Stimulated activated CD4-positive, alpha-beta T cell treated with anti-CD3 and anti-CD28 coated beads, TNF-alpha, amount 100 ng/mL, for 1 hour (primary cell): ENCODE results near the gene EVX1.

Experiments
- DNase-seq, 3 donors: peaks; one replicate each; pipeline ENCODE4 v3.0.0-alpha.2; 2020; ENCODE audit warnings: low read depth in 3 of 3, low spot score in 1 of 3

EVX1 gene

DNA sequence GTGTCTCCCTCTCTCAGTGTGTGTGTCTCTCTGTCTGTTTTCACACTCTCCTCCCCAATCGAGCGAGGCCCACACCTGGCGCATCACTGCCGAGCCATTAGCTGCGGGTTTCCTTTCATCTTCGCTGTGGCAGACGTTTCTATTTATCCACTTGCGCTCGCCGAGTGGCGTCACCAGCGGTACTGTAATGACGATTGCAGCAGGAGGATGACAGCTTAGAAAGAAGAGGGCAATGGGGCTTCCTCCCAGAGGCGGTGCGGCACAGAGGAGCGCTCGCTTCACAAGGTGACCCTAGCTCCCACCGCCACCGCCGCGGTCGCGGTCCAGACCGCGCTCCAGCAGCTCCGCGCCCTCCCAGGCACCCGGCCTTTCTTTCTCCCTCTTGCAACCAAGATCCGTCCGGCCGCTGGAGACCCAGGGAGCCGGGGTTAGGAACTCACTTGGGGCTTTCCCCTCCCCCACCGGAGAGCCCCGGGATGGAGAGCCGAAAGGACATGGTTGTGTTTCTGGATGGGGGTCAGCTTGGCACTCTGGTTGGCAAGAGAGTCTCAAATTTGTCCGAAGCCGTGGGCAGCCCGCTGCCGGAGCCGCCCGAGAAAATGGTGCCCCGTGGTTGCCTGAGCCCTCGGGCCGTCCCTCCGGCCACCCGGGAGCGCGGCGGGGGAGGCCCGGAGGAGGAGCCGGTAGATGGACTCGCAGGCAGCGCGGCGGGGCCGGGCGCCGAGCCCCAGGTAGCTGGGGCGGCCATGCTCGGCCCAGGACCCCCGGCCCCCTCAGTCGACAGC is at the start of gene EVX1:
Gene EVX1, plus strand, starts transcription at position 248 of the 785 bp plus-strand sequence. Its CDS starts 229 bp downstream, at position 477.
- DNase-seq, result no peak

DNA sequence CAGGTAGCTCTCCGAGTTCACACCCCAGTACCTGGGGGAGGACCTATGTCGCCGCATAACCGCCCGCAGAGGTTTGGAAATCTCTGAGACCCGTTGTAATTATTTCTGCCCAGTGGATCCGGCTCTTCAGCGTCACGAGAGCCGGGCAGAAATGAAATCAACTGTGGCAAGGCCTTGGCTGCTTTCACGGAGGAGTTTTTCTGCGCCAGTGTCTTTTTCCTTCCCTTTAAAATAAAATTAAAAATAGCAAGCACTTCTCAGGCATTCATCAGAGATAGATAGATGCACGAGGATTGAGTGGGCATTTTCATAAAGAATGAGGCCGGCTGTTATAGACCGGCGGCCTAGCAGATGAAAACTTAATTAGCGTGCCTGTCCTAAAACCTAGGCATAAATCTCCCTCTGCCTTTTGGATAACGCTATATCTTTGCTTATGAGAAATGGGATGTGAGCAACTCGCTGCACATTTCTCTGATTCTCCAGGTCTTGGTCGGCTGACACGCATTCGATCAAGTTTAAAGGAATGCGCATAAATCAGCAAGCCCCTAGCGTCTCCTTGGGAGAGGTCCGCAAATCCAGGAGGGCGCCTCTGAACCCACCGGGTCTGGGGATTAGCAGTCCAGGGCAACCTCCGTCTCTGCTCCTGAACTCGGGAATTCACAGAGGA is 49.1 kb upstream of the EVX1 start:
- DNase-seq, result no peak

DNA sequence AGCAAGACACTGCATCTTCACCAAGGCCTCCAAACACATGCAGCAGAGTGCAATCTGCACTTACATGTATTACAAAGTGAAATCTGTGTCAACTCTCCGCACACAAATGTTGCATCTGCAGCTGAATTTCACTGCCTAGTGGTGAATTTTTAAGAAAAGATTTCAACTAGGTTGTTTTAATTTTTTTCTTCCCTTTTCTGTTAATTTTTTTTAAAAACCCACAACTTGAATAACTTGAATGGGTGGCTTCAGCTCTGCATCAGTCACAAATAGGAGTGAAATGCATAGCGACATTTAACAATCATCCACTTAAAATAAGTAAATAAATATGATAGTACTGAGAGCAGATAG is 48.6 kb upstream of the EVX1 start:
- DNase-seq, result no peak

DNA sequence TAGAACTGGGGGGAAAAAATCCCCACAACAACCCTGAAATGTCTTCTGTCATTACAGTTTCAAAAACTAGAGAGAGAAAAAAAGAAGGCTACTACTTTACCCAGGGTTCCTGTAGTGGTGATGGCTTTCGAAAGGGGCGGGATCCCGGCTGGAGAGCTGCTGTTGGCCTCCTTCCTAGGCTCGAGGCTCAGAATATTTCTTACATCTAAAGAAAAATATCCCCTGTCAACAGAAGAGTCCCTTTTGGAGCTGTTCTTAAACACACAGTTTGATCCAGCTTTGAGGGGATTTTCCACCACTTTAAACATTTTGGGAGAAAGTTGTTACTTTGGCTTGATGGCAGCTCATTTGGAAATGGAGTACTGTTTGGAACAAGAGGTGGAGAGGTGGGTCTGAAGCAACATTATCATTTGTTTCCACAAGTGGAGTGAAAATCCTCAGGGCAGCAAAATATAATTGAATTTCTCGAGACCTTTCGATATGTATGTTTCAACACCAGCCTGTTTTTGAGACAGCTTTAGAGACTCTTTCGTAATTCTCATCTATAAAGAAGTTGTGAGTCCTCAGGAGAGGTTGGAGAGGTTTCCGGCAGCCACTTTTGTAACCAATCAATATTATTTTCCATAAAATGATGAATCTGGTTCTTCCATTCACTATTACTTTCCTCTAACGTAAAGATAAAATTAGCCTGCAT is 47.8 kb upstream of the EVX1 start:
- no peak for DNase-seq

DNA sequence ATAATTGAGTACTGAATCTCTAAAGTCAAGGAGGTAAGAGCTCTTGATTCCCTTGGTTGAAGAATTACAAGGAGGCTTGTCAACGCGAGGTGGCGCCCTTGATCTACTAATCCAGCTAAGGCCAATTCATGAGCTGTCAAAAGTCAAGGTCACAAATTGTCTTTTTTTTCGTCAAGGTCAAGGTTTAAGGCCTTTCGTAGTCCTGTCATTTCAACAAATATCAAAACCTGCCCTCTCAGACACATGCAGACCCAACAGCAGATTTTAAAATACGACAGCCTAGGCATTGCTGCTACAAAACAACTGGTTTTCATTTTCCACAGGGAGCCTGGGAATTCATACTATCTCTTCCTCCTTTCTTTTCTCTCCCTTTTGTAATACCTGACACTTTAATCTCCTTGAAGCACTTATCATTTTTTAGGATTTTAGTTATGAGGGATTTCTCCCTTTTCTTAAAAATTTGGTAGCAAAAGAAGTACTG is 46.3 kb upstream of the EVX1 start:
- DNase-seq, result peak; percentile 52 to 85 (median 62)

DNA sequence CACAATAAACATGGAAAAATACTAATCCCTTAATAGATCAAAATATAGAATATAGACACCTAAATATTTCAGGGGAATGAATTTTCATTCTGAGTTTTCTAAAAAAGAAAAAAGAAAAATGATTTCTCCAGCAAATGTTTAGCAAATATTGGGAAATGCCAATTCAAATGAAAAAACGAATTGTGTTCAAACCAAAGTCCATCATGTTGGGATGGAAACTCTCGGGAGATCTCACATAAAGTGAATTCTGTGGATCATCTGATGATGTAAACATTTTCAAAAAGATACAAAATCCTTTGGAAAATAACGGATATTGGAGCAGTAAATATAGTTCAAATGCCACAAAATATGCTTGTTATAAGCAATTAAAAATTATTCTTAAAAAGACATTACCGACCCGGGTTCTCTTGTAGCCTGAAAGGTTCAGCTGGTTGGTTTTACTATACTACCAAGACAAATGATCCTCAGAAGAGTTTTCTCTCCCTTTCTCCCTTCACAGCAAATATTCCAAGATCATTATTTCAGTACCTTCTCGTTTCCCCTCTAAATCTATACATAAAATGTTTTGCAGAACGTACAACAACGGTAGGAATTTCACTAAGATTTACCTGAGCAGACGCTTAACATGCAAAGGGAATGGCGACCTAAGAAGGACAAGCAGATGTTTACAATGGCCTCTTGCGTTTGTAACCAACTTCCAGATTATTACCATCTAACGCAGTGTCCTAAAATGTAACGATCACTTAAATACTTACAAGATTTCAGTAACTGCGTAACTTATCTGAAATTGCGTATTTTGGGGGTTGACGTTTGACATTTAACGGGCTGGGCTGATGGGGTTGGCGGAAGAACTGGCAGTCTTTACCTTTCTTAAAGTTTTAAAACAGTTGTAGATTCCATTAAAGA is 45.2 kb upstream of the EVX1 start:
- DNase-seq, result no peak

DNA sequence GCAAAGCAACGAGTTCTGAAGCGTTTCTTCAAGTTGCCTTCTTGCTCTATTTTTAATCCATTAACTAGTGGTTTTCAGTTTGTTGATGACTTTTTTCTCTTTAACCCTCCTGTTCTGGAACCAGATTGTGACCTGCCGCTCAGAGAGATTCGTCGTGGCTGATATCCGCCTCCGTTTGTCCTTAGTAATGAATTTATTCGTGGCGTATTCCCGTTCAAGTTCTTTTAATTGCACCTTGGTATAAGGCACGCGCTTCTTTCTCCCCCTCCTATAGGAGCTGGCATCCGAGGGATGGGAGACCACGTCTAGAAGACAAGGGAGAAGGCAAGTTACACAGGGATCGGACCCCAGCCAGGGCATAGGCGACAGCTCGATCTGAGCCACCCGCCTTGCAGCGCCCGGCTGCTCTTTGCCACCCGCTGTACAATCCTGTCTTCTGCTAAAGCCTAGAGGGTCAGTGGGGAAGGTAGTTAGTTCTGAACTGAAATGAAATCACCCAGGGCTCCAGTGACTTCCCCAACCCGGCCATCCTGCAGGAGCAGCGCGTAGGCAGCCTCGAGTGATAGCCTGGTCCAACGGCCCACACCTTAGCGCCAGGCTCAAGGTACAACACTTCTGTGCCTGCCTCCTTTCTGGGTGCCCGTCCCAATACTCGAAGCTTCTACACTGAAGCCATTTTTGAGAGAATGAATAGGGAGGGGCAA is 44.3 kb upstream of the EVX1 start:
- DNase-seq, result no peak

DNA sequence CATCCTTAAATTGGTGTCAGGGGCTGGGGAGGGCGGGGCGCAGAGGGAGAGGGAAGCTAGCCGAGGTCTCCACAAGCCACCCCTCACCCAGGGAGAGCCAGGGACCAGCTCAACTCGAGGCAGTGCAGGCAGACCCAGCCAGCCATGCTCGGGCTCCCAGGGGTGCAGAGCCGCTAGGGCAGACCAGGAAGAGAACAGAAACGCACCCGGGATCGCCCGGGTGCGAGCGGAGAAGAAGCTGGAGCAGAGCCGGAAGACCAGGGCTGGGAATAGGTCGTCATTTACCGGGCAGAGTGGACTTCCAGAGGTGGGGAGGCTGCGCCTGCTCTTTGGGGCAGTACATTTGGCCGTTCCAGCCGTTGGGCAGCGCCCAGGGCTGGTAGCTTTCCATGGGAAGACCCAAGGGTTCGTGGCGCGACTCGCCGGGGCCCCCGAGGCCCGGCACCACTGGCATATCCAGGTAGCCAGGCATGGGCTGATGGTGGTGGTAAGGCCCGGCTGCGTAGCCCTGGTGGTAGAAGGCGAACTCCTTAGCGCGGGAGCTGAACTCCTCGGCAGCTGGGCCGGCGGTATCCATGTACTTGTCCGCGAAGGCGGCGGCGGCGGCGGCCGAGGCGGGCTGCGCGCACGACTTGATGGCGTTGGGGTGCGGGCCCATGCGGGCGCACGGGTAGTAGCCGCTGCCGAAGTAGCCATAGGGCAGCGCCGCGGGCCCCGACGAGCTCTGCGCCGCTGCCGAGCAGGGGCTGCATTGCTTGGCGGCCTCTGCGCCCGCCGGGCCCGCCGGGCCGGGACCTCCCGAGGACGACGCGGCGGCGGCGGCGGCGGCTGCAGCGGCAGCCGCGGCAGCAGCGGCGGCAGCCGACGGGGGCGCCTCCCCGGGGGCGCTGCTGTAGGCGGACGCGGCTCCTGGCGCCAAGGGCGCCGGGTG is 43.5 kb upstream of the EVX1 start:
- no peak for DNase-seq

DNA sequence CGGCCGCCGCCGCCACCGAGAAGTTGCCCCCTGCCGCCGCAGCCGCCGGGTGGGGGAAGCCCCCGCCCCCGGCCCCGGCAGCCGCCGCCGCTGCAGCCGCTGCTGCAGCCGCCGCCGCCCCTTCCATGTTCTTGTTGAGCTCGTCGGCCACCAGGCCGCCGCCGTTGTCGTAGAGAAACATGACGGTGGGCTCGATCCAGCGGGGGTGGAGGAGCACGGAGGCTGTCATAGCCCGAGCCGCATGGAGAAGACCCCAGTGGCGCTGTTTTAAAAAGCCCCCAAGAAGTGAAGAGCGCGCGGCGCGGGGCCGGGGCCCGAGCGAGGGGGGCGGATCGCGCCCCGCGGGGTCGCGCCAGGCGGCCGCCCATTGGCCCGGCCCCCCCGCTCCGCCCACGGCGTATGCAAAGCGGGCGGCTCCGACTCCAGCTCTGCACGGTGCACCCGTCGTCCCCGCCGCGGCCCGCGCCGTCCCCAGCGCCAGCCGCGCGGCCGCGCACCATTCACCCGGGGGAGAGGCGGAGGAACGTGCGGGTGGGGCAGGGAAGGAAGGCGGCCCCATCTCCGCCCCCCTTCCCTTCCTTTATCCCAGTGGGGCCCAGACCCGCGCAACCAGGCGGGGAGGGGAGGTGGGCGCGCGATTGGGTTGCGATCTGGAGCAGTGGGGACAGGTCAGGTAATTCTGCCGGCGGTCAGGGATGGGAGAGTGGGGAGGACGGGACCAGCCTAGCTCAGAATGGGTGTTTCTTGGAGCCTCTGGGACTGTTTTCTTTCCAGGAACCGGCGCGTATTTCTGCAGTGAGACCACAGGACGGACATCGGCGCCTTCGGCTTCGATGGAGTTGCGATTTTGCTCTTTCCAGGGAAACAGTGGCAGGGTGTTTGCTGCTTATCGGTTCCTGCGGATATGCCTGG is 42.5 kb upstream of the EVX1 start, which contains the start of gene HOXA13:
Gene HOXA13, minus strand, starts transcription at position 243 of the 912 bp plus-strand sequence. Its CDS starts 14 bp downstream, at position 229.
- DNase-seq, result no peak

DNA sequence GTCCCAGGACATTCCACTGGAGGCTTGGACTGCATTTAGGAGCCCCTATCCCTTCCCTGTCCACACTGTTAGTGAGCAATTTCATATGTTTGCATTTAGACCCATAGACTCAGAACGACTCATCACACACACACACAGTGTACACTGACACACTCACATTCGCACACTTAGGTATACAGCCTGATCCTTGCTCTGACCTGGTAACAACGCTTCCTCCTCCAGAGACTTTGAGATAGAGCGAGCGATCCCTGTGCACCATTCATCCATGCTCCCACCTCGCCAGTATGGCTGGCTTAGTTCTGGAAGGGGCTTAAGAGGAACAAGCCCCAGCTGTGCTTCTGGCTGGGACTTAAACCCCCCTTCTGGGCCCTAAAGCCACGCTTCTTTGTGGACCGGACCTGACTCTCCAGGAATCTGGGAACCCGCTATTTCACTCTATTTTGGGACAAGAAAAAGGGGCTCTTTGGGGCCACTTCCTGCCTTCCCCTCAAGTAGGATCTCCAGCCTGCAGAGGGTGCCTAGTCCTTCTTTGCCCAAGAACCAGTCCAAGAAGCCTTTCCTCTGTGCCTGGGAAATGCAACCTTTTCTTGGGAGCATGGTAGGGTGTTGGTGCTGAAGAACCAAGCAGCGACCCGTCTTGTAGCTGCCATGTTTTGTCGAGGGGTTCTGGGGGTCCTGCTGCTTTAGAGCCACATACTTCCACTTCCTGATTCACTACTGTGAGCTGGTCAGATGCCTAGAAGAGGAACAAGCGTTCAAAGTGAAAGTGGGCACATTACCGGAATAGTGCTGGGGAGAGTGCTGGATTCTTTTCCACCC is 41.6 kb upstream of the EVX1 start:
- no peak for DNase-seq

DNA sequence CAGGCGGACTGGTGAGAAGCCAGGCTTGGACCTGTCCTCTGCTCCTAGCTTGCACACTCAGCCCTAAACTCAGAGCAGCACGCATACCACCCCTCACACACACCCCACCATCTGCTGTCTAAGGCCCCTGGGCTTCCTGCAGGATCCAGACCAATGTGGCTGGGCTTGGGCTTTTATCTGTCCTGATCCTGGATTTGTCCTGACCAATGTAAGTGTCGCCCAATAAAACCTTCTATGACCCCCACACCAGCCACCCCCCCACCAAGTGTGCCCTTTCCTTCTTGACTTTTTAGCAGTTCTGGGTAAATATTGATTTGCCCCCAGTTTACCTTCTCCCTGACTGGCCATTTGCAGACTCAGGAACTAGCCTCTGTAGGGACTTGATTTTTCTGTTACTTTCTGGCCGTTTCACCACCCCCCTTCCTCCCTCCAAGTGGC is 41.0 kb upstream of the EVX1 start:
- DNase-seq, result no peak

DNA sequence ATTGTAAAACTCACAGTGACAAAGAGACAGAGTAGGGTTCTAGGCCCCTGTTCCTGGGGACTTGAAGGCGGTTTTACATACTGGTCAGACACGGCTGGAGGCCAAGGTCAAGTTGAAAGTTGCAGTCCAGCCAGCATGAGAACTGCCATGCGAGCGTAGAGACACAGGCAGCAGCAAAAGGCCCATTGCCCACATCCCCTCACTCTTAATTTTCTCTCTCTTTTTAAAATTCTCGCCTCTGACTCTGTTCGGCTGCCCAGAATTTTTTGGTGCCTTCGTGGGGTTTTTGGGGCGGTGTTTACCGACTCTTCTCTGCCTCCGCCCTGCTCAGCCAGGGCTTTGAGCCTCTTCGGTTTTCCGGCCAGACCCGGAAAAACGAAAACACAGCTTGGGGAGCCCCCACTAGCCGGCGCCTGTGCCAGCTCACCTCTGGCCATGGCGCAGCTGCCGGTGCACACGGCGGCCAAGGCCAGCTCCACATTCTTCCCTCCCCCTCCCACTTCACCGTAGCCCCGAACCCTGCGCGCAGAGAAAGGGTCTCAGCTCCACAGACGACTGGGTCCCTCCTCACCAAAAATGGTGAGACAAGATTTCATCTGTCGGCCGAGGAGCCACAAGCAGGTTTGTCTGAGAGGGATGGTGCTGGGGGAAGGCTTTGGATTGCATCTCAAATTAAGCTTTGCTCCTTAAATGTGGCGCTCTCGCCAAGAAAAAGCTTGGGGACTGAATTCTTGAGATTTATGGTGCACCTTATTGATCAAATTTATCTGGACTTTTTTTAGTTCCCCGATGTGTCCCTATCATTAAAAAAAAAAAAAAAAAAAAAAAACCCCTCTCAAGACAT is 40.4 kb upstream of the EVX1 start:
- DNase-seq, result no peak

DNA sequence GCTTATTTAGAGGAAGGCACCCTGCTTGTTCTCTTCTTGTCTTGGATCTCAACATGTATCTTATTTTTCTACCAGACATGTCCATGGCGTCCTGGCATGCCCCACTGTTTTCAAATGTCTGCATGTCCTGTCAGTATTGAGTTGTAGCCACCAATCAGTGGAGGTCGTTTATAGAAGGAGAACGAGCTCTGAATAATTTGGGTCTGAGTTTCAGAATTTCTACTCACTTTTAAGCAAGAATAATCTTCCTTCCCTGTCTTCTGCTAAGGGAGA is 39.8 kb upstream of the EVX1 start:
- no peak for DNase-seq

DNA sequence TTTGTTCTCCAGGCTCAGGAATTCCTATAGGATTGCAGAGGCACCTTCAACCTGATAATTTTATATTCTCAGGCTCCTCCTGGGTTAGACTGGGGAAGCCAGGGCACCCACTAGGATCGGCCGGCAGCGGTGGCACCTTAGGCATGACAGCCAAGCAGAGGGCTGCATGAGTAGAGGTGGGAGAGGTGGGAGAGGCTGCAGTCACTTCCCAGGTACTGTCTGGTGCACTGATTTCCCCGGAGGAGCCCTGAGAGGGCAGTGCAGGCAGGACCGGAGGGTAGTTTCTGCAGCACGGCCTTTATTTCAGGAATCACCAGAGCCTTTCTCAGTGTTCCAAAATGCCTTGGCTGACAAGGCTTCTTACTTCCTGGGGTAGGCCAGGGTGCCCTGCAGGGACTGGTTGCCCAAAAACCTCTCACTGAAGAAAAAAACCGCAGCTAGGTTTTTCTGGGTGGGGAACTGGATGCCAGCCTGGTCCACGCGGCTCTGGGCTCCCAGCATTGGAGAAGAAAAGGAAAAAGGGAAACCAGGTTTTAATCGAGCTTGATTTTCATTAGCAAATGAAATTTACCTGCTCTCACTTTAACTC is 39.1 kb upstream of the EVX1 start:
- no peak for DNase-seq

DNA sequence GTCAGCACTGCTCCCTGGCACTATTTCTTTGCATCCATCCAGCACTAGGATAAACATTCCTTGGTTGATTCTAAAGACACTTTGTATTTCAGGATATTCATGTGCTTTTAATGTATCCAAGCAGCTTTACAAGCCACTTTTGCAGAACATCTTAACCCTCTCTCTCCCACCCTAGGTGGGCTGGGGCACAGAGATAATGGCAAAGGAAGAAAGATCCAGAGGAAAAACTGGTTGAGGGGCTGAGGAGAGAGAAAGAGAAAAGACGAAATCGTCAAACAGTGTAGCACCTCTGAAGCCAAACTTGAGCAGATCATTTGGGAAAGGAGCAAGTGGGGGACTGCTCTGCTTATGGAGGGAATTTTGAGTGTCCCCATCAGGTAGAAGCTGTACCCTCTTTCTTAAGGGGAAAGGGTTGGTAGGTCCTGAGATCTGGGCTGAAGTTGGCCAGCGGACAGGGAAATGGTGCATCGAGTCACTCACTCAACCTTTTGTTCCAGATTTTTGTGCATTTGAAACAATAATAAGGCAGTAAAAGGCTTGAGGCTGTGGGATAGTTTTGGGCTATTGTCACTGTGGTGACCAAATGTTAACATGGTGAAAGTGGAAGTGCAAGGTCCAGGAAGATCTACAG is 38.5 kb upstream of the EVX1 start:
- no peak for DNase-seq

DNA sequence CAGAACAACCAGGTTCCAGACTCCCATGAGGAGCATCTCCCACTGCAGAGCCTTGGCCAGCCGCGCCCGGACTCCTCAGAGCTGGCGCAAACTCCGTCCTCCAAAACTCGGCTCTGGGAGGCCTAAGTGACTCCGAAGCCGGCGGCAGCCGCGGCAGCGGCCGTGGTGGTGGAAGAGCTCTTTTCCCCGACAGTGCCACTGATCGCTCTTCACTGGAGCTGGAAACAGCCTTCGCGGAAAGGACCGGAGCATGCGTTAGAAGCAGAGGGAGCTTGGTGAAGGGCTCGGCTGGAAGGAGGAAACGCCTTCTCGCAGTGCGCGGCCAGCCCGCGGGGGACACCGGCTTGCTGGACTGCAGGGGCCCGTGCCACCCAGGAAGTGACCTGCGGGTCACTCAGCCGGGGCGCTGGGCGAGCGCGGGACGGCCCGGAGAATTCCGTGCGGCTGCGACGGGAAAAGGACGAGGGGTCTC is 37.7 kb upstream of the EVX1 start:
- DNase-seq, result no peak
